SK-N-MC (cell line): Measurements from ENCODE around the gene SREBF1.

Experiments used
- EZH2 ChIP-seq: fragments of 200-600 bp; sonication (generic); IDR thresholded peaks from one replicate; pipeline ENCODE4 v1.6.1; 2017; ENCODE audit warnings: antibody characterized with exemption
- POLR2AphosphoS5 ChIP-seq: IDR thresholded peaks from 2 replicates; pipeline ENCODE4 v1.6.1; 2012; ENCODE audit warnings: mild to moderate bottlenecking, low read depth, low read length, borderline replicate concordance

GRCh38 chr17:17763734-17764133, 73.1 kb downstream of the SREBF1 start:
- TF ChIP-seq POLR2AphosphoS5 (no peak), EZH2 (no peak)
